HepG2 (cell line): ENCODE measurements around the gene ZFP3. TPM values are rescaled to one million over a fixed set of nuclear protein-coding genes. Genes with fewer than 3 reads are reported as not detected.

Experiments used
- ATAC-seq: fragments of 200-7000 bp; cut with Tn5 transposase; 3 replicates; pipeline ENCODE4 v1.9.1; 2020; ENCODE audit warnings: mild to moderate bottlenecking, moderate library complexity
- BruUV-seq: library from RNA; stranded (reverse); fragments of 400-500 nt; replicated peaks from 2 replicates; lab custom pipeline; 2021; lab: Mats Ljungman, UMichigan
- CTCF ChIA-PET: fragments of 300-600 bp; formaldehyde crosslinking; extraction: SDS; loops from one replicate; lab custom pipeline; 2021; ENCODE audit warnings: low total read pairs, inconsistent platforms, low intra/inter-chr PET ratio; lab: Yijun Ruan, JAX
- POLR2A ChIA-PET: fragments of 350-600 bp; sonication (Branson Sonifier 250); formaldehyde crosslinking; loops from one replicate; lab custom pipeline; 2020; ENCODE audit warnings: antibody characterized with exemption, inconsistent platforms; lab: Yijun Ruan, JAX
- DNase-seq: peaks from one replicate; pipeline ENCODE4 v3.0.0-alpha.2; 2015; ENCODE audit warnings: low spot score
- FAIRE-seq: peaks from 3 replicates; lab custom pipeline; 2011; peaks lifted over from hg19 to GRCh38; lab: Jason Lieb, UNC
- H2AFZ ChIP-seq: one replicate; pipeline ENCODE4 v1.6.1; 2011; ENCODE audit warnings: low read length, inconsistent platforms
- H3K27ac ChIP-seq: fragments of 300-600 bp; 3 replicates; pipeline ENCODE4 v1.8.0; 2011; ENCODE audit warnings: mixed run types, mild to moderate bottlenecking, mixed read lengths, low read length, inconsistent platforms; ENCODE audit not compliant: insufficient read depth; ENCODE audit errors: extremely low read length
- H3K27me3 ChIP-seq, 2 experiments: fragments of 200-600 bp in 1 of 2; 2 replicates in 1 of 2; 3 replicates in 1 of 2; pipeline versions ENCODE4 v1.6.0 to v1.8.0; 2011; ENCODE audit warnings: low read length in 2 of 2, mild to moderate bottlenecking in 2 of 2, moderate library complexity in 2 of 2, inconsistent platforms in 1 of 2; ENCODE audit not compliant: insufficient read depth in 2 of 2, control insufficient read depth in 1 of 2
- H3K36me3 ChIP-seq, 2 experiments: fragments of 200-600 bp in 1 of 2; replicated peaks in 1 of 2; 2 replicates in 1 of 2; 3 replicates in 1 of 2; pipeline versions ENCODE4 v1.5.1 to v1.8.0; 2011; ENCODE audit warnings: low read length in 2 of 2, inconsistent platforms in 1 of 2; ENCODE audit not compliant: insufficient read depth in 2 of 2, control insufficient read depth in 1 of 2
- H3K4me1 ChIP-seq: 2 replicates; pipeline ENCODE4 v1.5.1; 2012; ENCODE audit warnings: low read length, inconsistent platforms; ENCODE audit not compliant: insufficient read depth
- H3K4me2 ChIP-seq: 2 replicates; pipeline ENCODE4 v1.6.0; 2011; ENCODE audit warnings: low read depth, low read length, inconsistent platforms
- H3K4me3 ChIP-seq, 3 experiments: fragments of 200-600 bp in 1 of 3; sonication (generic), shearing (Covaris generic) in 1 of 3; replicated peaks in 1 of 3; 2 replicates each; pipeline ENCODE4 v1.5.1; 2011 to 2016; ENCODE audit warnings: low read length in 3 of 3, inconsistent platforms in 2 of 3, low read depth in 2 of 3, mild to moderate bottlenecking in 2 of 3, control low read depth in 1 of 3, mixed read lengths in 1 of 3; ENCODE audit not compliant: insufficient read depth in 1 of 3
- H3K79me2 ChIP-seq: one replicate; pipeline ENCODE4 v1.6.1; 2011; ENCODE audit warnings: low read length, inconsistent platforms; ENCODE audit not compliant: insufficient read depth
- H3K9ac ChIP-seq: 2 replicates; pipeline ENCODE4 v1.6.0; 2011; ENCODE audit warnings: mild to moderate bottlenecking, low read depth, low read length, inconsistent platforms; ENCODE audit not compliant: insufficient read depth
- H3K9me3 ChIP-seq: 2 replicates; pipeline ENCODE4 v1.5.1; 2012; ENCODE audit warnings: mild to moderate bottlenecking, low read length
- H4K20me1 ChIP-seq: 2 replicates; pipeline ENCODE4 v1.6.0; 2011; ENCODE audit warnings: inconsistent platforms, mild to moderate bottlenecking, low read length, moderate library complexity; ENCODE audit not compliant: insufficient read depth
- ARNT ChIP-seq: fragments of 450-650 bp; IDR thresholded peaks from 2 replicates; pipeline ENCODE4 v1.6.1; 2017
- MBNL3 ChIP-seq: fragments of 250-450 bp; sonication (Bioruptor Pico); conservative IDR thresholded peaks from 2 replicates; pipeline ENCODE4 v1.8.0; 2022; ENCODE audit warnings: mild to moderate bottlenecking, inconsistent platforms
- PPARG ChIP-seq: conservative IDR thresholded peaks from 2 replicates; pipeline ENCODE4 v1.6.1; 2016; ENCODE audit warnings: missing biosample characterization, missing genetic modification reagents
- SIN3B ChIP-seq: fragments of 150-350 bp; IDR thresholded peaks from 2 replicates; pipeline ENCODE4 v1.6.1; 2014; ENCODE audit warnings: low read length
- THAP11 ChIP-seq: IDR thresholded peaks from 2 replicates; pipeline ENCODE4 v1.6.1; 2016; ENCODE audit warnings: missing biosample characterization, missing genetic modification reagents
- ZNF10 ChIP-seq: sonication (generic); formaldehyde crosslinking; IDR thresholded peaks from 2 replicates; pipeline ENCODE4 v1.4.0; 2020; ENCODE audit warnings: mild to moderate bottlenecking, low read depth, missing genetic modification reagents, borderline replicate concordance
- ZNF367 ChIP-seq: sonication (generic); formaldehyde crosslinking; IDR thresholded peaks from 2 replicates; pipeline ENCODE4 v1.4.0; 2020; ENCODE audit warnings: missing genetic modification reagents, borderline replicate concordance
- WGBS: methylation state at CpG from one replicate; pipeline ENCODE4 v1.1.6; 2017; ENCODE audit warnings: low lambda C conversion rate; 5-methylcytosine and 5-hydroxymethylcytosine counted together
- in situ Hi-C: cut with HindIII; loops from 2 replicates; pipeline ENCODE4 v1.10.0; 2017; ENCODE audit warnings: low pct_unique_long_range_greater_than_20kb; ENCODE audit not compliant: extremely low pct_ligation_motif_present
- intact Hi-C: fragments of 100-400 bp; cut with micrococcal nuclease; formaldehyde crosslinking; loops from one replicate; pipeline ENCODE4 v1.10.0; 2022; ENCODE audit not compliant: unreplicated experiment
- polyA plus RNA-seq, 8 experiments: library from polyadenylated mRNA; depleted of rRNA in 3 of 8; stranded (reverse) in 7 of 8; unstranded in 1 of 8; fragments of >200 nt; fragmentation: Illumina TruSeq in 4 of 8; extraction: Trizol in 4 of 8; gene quantifications; 2 replicates each; pipeline versions ENCODE4 v1.2.1 to v1.2.3, GENCODE V29; 2011 to 2016; ENCODE audit warnings: low read depth in 4 of 8, missing spikeins in 1 of 8, mixed read lengths in 1 of 8; ENCODE audit not compliant: insufficient read depth in 1 of 8
- total RNA-seq, 5 experiments: library from RNA; depleted of rRNA; stranded (reverse); fragments of >200 nt; fragmentation: Illumina TruSeq; extraction: Trizol; gene quantifications; 2 replicates each; pipeline ENCODE4 v1.2.3, GENCODE V29; 2016; ENCODE audit warnings: low read depth in 1 of 5
- TF ChIP-seq, protein P1 (sequence below): sonication (generic); formaldehyde crosslinking; IDR thresholded peaks from 2 replicates; pipeline ENCODE4 v1.4.0; 2020; ENCODE audit warnings: mild to moderate bottlenecking, missing genetic modification reagents
- TF ChIP-seq, protein P2 (sequence below): sonication (generic); formaldehyde crosslinking; IDR thresholded peaks from 2 replicates; pipeline ENCODE4 v1.4.0; 2020; ENCODE audit warnings: missing genetic modification reagents

Gene ZFP3
- total and polyA plus RNA-seq, 2 of the 13 experiments (the other 11 are each of a cell fraction or from before 2014, with no cell fraction given) = not detected

DNA sequence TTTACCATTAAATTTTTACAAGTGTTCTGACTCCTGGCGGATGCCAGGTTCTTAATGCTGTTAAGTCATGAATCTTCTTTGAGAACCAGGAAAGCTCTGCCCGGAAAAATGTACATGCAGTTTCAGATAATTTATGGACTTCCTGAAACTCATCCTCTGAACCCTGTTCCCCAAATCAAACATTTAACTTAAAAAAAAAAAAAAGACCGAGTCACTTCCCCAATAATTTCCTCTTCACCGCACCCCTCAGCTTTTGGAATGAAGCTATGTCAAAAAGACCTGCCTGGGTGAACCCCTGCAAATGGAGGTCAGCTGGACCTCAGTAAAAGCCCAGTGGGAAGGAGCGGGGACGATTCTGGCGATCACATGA lies 18.4 kb downstream of the ZFP3 start:
- DNase-seq (no peak), FAIRE-seq (no peak), ATAC-seq (no peak)
- no peaks in the 10 kb centered on the region for H3K4me1 ChIP-seq
- no peaks in the 10 kb centered on the region for H3K79me2 ChIP-seq
- in situ Hi-C loops = no loop called here
- H3K27ac ChIP-seq = no peak overlapping the region
- H3K9me3 ChIP-seq = peaks cover 49% of the 10 kb centered on the region
- CTCF ChIA-PET = no interaction called here
- H4K20me1 ChIP-seq = no peaks in the 10 kb centered on the region
- no peak overlapping the region for H2AFZ ChIP-seq
- WGBS = 61% methylated on average over 7 of the region's 7 CpGs
- peaks cover 0 to 1% of the 10 kb centered on the region in 2 experiments; a peak in 2 of 5 replicates for H3K27me3 ChIP-seq
- H3K9ac ChIP-seq = no peak overlapping the region
- H3K4me3 ChIP-seq = no peak overlapping the region
- TF ChIP-seq ZNF367 (CRISPR knock-in tag) (no peak), ZNF10 (CRISPR knock-in tag) (no peak), MBNL3 (CRISPR knock-in tag) (no peak), SIN3B (no peak), PPARG (no peak), THAP11 (CRISPR knock-in tag) (no peak), ARNT (no peak)
- TF ChIP-seq, protein P1, sequence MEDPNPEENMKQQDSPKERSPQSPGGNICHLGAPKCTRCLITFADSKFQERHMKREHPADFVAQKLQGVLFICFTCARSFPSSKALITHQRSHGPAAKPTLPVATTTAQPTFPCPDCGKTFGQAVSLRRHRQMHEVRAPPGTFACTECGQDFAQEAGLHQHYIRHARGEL (CRISPR knock-in tag) = no peak
- TF ChIP-seq, protein P2, sequence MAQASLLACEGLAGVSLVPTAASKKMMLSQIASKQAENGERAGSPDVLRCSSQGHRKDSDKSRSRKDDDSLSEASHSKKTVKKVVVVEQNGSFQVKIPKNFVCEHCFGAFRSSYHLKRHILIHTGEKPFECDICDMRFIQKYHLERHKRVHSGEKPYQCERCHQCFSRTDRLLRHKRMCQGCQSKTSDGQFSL (CRISPR knock-in tag) = no peak
- no peaks in the 10 kb centered on the region for H3K36me3 ChIP-seq
- POLR2A ChIA-PET = no interaction called here
- no peak overlapping the region for H3K4me2 ChIP-seq
- no TSS peak for BruUV-seq
- intact Hi-C loops = no loop called here
